GM18511 (cell line): ENCODE measurements around the gene SCD5.

ENCODE experiments used
- ATAC-seq: cut with Tn5 transposase; IDR thresholded peaks from one replicate; pipeline ENCODE4 v1.9.1; 2021; ENCODE audit warnings: mild to moderate bottlenecking, moderate library complexity; ENCODE audit not compliant: unreplicated experiment

Gene SCD5

GRCh38 chr4:82601242-82602015 lies 197.2 kb downstream of the SCD5 start:
- no peak for ATAC-seq

- ATAC-seq, result no peak
Measured at GRCh38 chr4:82599336-82599735, 199.3 kb downstream of the SCD5 start.

GRCh38 chr4:82594456-82594855 lies 204.1 kb downstream of the SCD5 start:
- ATAC-seq, result no peak

GRCh38 chr4:82593411-82593810 lies 205.2 kb downstream of the SCD5 start:
- no peak for ATAC-seq

GRCh38 chr4:82592639-82593038 lies 206.0 kb downstream of the SCD5 start:
- ATAC-seq, result no peak

GRCh38 chr4:82591592-82591991 lies 207.0 kb downstream of the SCD5 start:
- no peak for ATAC-seq

- ATAC-seq, result no peak
Measured at GRCh38 chr4:82589756-82590155, 208.8 kb downstream of the SCD5 start.

GRCh38 chr4:82588771-82589270 lies 209.8 kb downstream of the SCD5 start:
- ATAC-seq, result no peak

GRCh38 chr4:82587826-82588540 lies 210.6 kb downstream of the SCD5 start:
- ATAC-seq, result no peak

GRCh38 chr4:82585690-82586435 lies 212.7 kb downstream of the SCD5 start:
- ATAC-seq, result no peak

- no peak for ATAC-seq
Measured at GRCh38 chr4:82584931-82585330, 213.7 kb downstream of the SCD5 start.

- no peak for ATAC-seq
Measured at GRCh38 chr4:82583897-82584587, 214.6 kb downstream of the SCD5 start.

GRCh38 chr4:82579932-82580331 lies 218.7 kb downstream of the SCD5 start:
- ATAC-seq, result no peak
